DLD1 (cell line): ENCODE data around the gene STRA6.

ENCODE experiments used
- in situ Hi-C: cut with HindIII; loops from 2 replicates; pipeline ENCODE4 v1.10.0; 2017; ENCODE audit warnings: low sequenced_read_pairs

Gene STRA6

GRCh38 chr15:74202452-74203401, at the start of gene STRA6:
Gene STRA6, minus strand, starts transcription at chr15:74202787. Its CDS starts 520 bp downstream, at chr15:74202267.
- in situ Hi-C loops: no loop called here

GRCh38 chr15:74252291-74252690, 49.7 kb upstream of the STRA6 start:
- in situ Hi-C loops: no loop called here

- in situ Hi-C loops: no loop called here
These were observed 48.7 kb upstream of the STRA6 start for GRCh38 chr15:74251131-74251811.

DNA sequence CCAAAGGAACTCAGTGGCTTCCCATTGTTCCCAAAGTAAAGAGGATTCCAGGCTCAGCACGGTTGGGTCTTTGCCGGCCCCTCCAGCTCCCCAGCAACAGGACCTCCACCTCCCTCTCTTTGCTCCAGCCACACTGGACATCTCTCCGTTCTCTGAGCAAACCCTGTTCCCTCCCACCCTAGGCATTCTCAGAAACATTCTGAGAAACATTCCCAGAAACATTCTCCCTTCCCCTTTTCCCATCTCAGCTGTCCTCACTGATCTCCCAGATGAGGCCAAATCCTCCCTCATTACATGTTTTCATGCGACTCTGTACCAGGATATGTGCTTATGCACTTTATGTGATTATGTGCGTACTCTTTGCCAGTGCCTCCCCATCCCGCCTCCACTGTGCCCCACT, 47.7 kb upstream of the STRA6 start:
- in situ Hi-C loops: no loop called here

DNA sequence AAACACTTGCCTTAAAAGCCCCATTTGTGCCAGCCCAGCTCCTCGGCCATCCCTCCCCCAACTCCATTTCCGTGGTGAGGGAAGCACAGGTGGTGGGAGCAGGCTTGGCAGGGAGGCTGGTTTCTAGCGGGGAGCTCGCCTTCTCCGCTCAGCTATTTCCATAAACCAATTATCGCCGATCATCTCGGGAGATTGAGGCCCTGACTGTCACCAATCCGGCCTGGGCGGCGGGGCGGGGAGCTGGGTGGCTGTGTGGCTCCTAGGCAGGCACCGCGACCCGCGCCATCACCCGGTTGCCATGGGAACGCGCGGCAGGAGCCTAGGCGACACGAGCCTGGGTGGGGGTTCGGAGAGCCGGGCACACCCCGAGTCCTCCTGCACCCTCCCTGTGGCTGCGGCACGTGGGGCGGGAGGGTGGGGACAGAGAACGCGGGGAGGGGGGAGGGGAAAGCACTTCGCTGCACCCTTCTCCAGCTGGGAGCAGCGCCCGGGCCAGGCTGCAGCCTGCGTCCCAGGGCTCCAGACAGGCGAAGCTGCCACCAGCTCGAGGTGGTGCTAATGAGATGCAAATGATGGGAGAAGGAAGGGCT, 42.9 kb upstream of the STRA6 start:
- in situ Hi-C loops: no loop called here

GRCh38 chr15:74244822-74245341, 42.3 kb upstream of the STRA6 start:
- in situ Hi-C loops: loop anchor here (5.0 kb wide), 1 partner anchor 53 kb away; no protein-coding TSS in a partner anchor

DNA sequence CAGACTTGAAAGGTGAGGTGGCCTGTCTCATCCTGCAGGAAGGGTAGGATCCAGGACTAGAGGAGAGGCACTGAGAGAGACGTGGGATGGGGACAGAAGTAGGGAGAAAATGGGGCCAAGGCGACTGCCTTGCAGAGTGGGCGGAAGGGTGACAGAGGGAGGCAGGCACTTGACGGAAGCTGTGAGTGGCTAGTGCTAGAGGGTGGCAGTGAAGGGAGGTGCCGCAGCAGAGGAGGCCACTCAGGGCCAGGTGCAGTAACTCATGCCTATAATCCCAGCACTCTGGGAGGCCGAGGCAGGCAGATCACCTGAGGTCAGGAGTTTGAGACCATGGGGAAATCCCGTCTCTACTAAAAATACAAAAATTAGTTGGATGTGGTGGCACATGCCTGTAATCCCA, 40.8 kb upstream of the STRA6 start:
- in situ Hi-C loops: loop anchor here (5.0 kb wide), 1 partner anchor 51 kb away; no protein-coding TSS in a partner anchor

GRCh38 chr15:74242441-74243185, 40.0 kb upstream of the STRA6 start:
- in situ Hi-C loops: loop anchor here (5.0 kb wide), 1 partner anchor 50 kb away; no protein-coding TSS in a partner anchor

DNA sequence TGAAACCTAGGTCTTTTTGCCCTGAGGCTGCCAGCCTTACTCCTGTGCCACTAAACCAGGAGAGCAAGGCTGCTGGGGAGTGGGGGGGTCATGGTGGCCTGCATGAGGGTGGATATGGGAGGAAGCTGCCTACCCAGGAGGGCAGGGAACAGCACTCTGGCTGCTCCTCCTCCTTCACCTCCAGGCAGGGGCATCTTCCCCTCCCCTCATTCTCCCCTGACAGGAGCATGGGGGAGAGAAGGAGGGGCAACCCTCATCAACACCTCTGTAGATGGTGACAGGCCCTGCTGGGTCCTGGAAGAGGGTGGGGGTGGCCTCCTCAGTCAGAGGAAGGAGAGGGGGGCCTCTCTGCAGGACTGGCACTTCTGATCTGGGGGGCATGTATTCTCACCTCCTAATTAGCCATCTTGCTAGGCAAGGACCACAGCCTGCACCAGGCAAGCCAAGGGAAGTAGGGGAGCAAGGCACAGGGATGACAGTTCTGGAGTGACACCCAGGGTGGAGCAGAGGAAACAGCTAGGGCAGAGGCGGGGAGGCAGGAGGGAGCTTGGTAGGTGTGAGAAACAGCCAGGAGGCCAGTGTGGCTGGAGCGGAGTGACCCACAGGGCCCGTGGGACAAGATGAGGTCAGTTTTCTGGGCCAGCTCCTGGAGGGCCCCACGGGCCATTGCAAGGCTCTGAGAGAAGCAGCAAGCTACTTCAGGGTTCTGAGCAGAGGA, 38.5 kb upstream of the STRA6 start:
- in situ Hi-C loops: loop anchor here (5.0 kb wide), 1 partner anchor 49 kb away; no protein-coding TSS in a partner anchor

- in situ Hi-C loops: loop anchor here (5.0 kb wide), 1 partner anchor 48 kb away; no protein-coding TSS in a partner anchor
These were observed 37.5 kb upstream of the STRA6 start for GRCh38 chr15:74240002-74240568.

- in situ Hi-C loops: no loop called here
These were observed 36.6 kb upstream of the STRA6 start for GRCh38 chr15:74239051-74239705.

DNA sequence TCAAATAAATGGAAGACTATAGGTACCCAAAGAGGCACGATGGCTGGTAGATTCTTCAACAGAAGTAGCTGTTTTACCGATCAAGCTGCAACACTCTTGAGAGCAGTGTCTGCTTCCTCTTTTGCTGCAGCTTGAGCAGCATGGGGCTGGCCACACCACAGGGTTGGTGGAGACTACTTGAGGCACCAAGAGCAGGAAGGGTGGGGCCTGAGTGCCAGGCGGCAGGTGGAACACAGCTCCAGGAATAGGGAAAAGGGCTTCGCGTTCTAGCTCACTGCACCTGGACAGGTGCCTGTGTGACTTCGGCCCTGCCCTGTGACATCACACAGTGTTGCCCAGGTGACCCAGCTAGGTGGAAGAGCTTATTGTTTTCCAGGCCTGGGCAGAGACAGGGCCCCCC, 33.4 kb upstream of the STRA6 start, which contains the start of gene CCDC33:
TSS of gene CCDC33 (plus strand) at position 365 of the 400 bp plus-strand sequence. CDS start 394 bp downstream, outside the sequence.
- in situ Hi-C loops: no loop called here

- in situ Hi-C loops: no loop called here
These were observed 31.9 kb upstream of the STRA6 start for GRCh38 chr15:74234598-74234875.

DNA sequence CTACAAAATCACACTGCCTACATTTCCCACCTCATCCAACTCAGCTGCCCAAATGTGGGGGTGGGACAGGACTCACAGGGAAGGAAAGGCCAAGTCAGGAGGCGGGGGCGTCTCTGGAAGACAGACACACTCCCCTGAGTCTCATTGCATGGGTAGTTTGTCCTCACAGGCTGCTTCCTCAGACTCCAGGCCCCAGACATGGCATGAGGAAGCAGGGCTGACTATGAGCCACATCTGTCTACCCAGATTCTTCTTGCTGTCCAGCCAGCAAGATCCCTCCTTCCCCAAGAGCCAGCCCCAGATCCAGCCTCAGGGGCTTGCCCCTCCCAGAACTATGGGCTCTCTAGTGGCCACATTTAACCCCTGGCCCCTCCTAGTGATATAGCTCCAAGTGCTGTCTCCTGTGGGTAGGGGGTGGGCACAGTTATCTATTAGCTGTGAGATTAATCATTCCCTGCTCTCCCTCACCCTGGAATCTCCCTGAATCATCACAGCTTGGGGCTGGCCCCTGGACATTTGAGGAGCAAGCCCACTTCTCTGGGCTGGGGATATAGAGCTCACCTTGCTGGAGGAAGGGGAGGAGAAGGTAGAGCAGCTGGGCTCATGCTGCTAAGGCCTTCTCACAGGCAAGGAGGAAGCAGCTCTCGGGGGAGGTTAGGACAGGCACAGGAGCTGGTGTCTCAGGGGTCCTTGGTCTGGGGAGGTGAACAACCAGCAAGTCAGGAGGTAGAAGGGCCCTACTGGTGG, 31.4 kb upstream of the STRA6 start:
- in situ Hi-C loops: no loop called here

DNA sequence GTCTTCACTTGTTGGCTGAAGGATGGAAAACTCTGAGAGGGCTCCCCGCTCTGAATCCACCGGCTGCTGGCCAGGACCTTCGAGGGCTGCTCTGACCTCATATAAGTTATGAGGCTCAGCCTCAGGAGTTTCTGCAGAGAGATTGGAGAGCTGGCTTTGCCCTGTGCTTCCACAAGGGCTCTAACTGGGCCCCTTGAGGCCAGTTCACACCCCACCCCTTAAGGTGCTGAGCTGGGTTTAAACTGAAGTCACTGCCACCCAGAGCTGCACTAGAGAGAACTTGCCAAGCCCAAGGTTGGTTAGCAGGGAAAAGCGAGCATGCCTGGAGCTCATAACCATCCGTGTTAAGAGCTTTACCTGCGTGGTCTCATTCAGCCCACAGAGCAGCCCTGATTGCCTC, 30.8 kb upstream of the STRA6 start:
- in situ Hi-C loops: no loop called here

GRCh38 chr15:74231475-74231874, 28.9 kb upstream of the STRA6 start:
- in situ Hi-C loops: no loop called here

DNA sequence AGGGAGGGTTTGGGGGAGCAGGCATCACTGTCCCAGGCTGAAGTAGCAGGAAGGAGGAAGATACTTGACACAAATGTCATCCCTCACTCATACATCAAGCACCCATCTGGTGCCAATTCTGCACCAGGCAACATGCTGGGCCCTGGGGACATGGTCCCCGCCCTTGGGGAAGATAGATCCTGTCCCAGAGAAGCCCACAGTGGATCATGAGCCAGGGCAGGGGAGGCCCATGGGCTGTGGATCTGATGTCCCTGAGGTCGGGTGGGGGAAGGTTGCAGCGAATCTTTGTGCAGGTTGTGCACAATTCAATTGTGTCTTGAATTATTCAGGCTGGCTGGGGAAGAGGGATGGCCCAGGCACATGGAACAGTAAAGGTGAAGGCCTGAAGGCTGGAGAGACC, 27.1 kb upstream of the STRA6 start:
- in situ Hi-C loops: no loop called here

- in situ Hi-C loops: no loop called here
These were observed 26.1 kb upstream of the STRA6 start for GRCh38 chr15:74228723-74229081.
